DND-41 (cell line): ENCODE measurements around the gene SULT2B1.
A peak's percentile ranks its signal among the peaks of the same experiment; 100 is the strongest.

Source experiments
- EZH2 ChIP-seq: IDR thresholded peaks from 3 replicates; pipeline ENCODE4 v1.6.1; 2012; ENCODE audit warnings: borderline replicate concordance, low read depth, mild to moderate bottlenecking, moderate library complexity, low read length, inconsistent platforms; ENCODE audit not compliant: severe bottlenecking
- TF ChIP-seq, protein P1 (sequence below): IDR thresholded peaks from 2 replicates; pipeline ENCODE4 v1.5.1; 2012; ENCODE audit warnings: borderline replicate concordance, low read length, moderate library complexity, mild to moderate bottlenecking; ENCODE audit not compliant: poor library complexity, severe bottlenecking; ENCODE audit errors: extremely low read depth

DNA sequence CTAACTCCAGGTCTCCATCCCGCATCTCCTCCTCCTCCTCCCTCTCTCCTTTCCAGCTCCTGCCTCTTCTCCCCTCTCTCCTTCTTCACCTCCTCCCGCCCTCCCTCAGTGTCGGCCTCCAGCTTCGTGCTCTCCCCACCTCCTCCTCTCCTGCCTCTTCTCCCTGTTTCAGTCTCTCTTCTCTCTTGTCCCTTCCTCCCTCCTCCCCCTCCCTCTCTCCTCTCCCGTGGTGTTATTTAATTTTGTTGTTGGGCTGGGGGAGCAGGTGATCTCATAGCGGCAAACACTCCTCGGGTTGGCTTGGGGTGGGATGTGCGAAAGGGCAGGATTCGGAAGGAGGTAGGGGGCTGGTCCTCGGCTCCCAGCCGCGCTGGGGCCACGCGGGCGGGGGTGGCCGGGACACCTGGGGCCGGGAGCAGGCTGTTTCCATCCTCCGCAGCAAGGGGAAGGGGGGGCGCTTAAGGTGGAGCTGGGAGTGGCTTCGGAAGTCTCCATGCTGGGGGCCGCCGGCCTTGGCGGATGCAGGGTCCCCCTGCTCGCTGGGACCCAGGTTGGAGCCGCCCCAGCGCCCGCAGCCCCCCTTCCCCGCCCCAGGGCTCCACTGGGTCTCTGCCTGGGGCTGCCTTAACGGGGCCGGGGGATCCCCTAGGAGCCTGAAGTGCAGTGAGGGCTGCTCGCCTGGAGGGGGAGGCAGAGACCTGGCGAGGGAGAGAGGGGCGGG, 94.2 kb downstream of the SULT2B1 start, which contains the start of gene CA11:
- TF ChIP-seq, protein P1, sequence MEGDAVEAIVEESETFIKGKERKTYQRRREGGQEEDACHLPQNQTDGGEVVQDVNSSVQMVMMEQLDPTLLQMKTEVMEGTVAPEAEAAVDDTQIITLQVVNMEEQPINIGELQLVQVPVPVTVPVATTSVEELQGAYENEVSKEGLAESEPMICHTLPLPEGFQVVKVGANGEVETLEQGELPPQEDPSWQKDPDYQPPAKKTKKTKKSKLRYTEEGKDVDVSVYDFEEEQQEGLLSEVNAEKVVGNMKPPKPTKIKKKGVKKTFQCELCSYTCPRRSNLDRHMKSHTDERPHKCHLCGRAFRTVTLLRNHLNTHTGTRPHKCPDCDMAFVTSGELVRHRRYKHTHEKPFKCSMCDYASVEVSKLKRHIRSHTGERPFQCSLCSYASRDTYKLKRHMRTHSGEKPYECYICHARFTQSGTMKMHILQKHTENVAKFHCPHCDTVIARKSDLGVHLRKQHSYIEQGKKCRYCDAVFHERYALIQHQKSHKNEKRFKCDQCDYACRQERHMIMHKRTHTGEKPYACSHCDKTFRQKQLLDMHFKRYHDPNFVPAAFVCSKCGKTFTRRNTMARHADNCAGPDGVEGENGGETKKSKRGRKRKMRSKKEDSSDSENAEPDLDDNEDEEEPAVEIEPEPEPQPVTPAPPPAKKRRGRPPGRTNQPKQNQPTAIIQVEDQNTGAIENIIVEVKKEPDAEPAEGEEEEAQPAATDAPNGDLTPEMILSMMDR: peak; percentile 100
- TF ChIP-seq EZH2: no peak
